AG10803 (cell line): ENCODE measurements around the gene APOC4.

Experiments used
- DNase-seq: peaks from one replicate; pipeline ENCODE4 v3.0.0; 2010; ENCODE audit warnings: low read depth
- H3K4me3 ChIP-seq: 2 replicates; pipeline ENCODE4 v1.5.1; 2011; ENCODE audit warnings: mild to moderate bottlenecking, low read length, control low read depth
- CTCF ChIP-seq: conservative IDR thresholded peaks from 2 replicates; pipeline ENCODE4 v1.5.1; 2011; ENCODE audit warnings: mild to moderate bottlenecking, low read length, control low read depth, inconsistent platforms

The APOC4 gene

GRCh38 chr19:44947041-44947581 is 5.1 kb downstream of the APOC4 start:
- H3K4me3 ChIP-seq = no peak overlapping the region
- no peak for TF ChIP-seq CTCF
- no peak for DNase-seq

GRCh38 chr19:44948237-44948636 is 6.2 kb downstream of the APOC4 start:
- DNase-seq = no peak
- no peak overlapping the region for H3K4me3 ChIP-seq
- no peak for TF ChIP-seq CTCF

- H3K4me3 ChIP-seq = no peak overlapping the region
- TF ChIP-seq CTCF = no peak
- peak; percentile 18 for DNase-seq
These were observed 6.8 kb downstream of the APOC4 start for GRCh38 chr19:44948763-44949374.

GRCh38 chr19:44949550-44949949 is 7.5 kb downstream of the APOC4 start:
- no peak for TF ChIP-seq CTCF
- no peak overlapping the region for H3K4me3 ChIP-seq
- DNase-seq = no peak

- peak; percentile 84 for TF ChIP-seq CTCF
- H3K4me3 ChIP-seq = no peak overlapping the region
- DNase-seq = peak; percentile 78
These were observed 9.4 kb downstream of the APOC4 start for GRCh38 chr19:44951179-44952159.

GRCh38 chr19:44954278-44954648 is 12.2 kb downstream of the APOC4 start:
- TF ChIP-seq CTCF = no peak
- no peak for DNase-seq
- peak overlapping the region; percentile 81 for H3K4me3 ChIP-seq
